Type B pancreatic cell (in vitro differentiated cells): Measurements from ENCODE around the gene SYF2. TPM values are rescaled to one million over a fixed set of nuclear protein-coding genes. Genes with fewer than 3 reads are reported as not detected.
"Not testable (repeated sequence)": the region's sequence is repeated elsewhere in the genome, so short reads cannot be mapped to it uniquely, and the experiment has no call there.

Experiments used
- DNase-seq: peaks from one replicate; pipeline ENCODE4 v3.0.0; 2021; ENCODE audit warnings: mixed read lengths; ENCODE audit not compliant: unreplicated experiment; ENCODE audit errors: extremely low spot score
- H3K27ac Mint-ChIP-seq: 2 replicates; pipeline ENCODE4 v1.8.0; 2021; ENCODE audit warnings: mild to moderate bottlenecking, mixed read lengths
- H3K27me3 Mint-ChIP-seq: 2 replicates; pipeline ENCODE4 v1.8.0; 2021; ENCODE audit warnings: mixed read lengths
- H3K36me3 Mint-ChIP-seq: 2 replicates; pipeline ENCODE4 v1.8.0; 2021; ENCODE audit warnings: mixed read lengths
- H3K4me1 Mint-ChIP-seq: one replicate; pipeline ENCODE4 v1.8.0; 2021; ENCODE audit warnings: mixed read lengths; ENCODE audit not compliant: unreplicated experiment
- H3K4me3 Mint-ChIP-seq: 2 replicates; pipeline ENCODE4 v1.8.0; 2021; ENCODE audit warnings: mild to moderate bottlenecking, mixed read lengths
- H3K9me3 Mint-ChIP-seq: 2 replicates; pipeline ENCODE4 v1.8.0; 2021; ENCODE audit warnings: mixed read lengths
- CTCF ChIP-seq: fragments of 200-600 bp; sonication (generic); conservative IDR thresholded peaks from 2 replicates; pipeline ENCODE4 v1.5.0; 2021; ENCODE audit warnings: antibody characterized with exemption, mild to moderate bottlenecking
- total RNA-seq: library from RNA; stranded (reverse); gene quantifications from 2 replicates; pipeline ENCODE4 v1.2.1, GENCODE V29; 2021; ENCODE audit warnings: low replicate concordance

SYF2 gene
- total RNA-seq, 1 donor from 2014 or later = 33.7 TPM

GRCh38 chr1:25239681-25240541 is 7.6 kb upstream of the SYF2 start:
- peaks cover 19% of the 10 kb centered on the region for H3K4me1 Mint-ChIP-seq
- H3K27me3 Mint-ChIP-seq = no peaks in the 10 kb centered on the region
- peak; percentile 79 for TF ChIP-seq CTCF
- H3K9me3 Mint-ChIP-seq = no peaks in the 10 kb centered on the region
- H3K27ac Mint-ChIP-seq = peak overlapping the region; percentile 94
- H3K4me3 Mint-ChIP-seq = peak overlapping the region; percentile 92
- DNase-seq = peak; percentile 93
- peaks cover 9% of the 10 kb centered on the region for H3K36me3 Mint-ChIP-seq

- Mint-ChIP-seq H3K27ac (no peak overlapping the region), H3K4me3 (no peak overlapping the region)
- DNase-seq = no peak
Observed at GRCh38 chr1:25238046-25238445, 5.7 kb upstream of the SYF2 start.

GRCh38 chr1:25236261-25236660 is 4.0 kb upstream of the SYF2 start:
- H3K9me3 Mint-ChIP-seq, H3K27me3 Mint-ChIP-seq, H3K4me3 Mint-ChIP-seq, H3K27ac Mint-ChIP-seq, DNase-seq: not testable (repeated sequence)
- Mint-ChIP-seq H3K36me3 (peaks cover 12% of the 10 kb centered on the region), H3K4me1 (peaks cover 15% of the 10 kb centered on the region)

More at GRCh38 chr1:25238046-25238445, 5.7 kb upstream of the SYF2 start:
- Mint-ChIP-seq H3K4me1 (peaks cover 9% of the 10 kb centered on the region), H3K27me3 (no peaks in the 10 kb centered on the region), H3K36me3 (peaks cover 8% of the 10 kb centered on the region), H3K9me3 (no peaks in the 10 kb centered on the region)
- TF ChIP-seq CTCF = no peak

- Mint-ChIP-seq H3K36me3 (peaks cover 14% of the 10 kb centered on the region), H3K4me1 (peaks cover 12% of the 10 kb centered on the region)
- H3K9me3 Mint-ChIP-seq, DNase-seq, H3K27ac Mint-ChIP-seq, H3K27me3 Mint-ChIP-seq, H3K4me3 Mint-ChIP-seq: not testable (repeated sequence)
Observed at GRCh38 chr1:25235411-25235810, 3.1 kb upstream of the SYF2 start.

- H3K27me3 Mint-ChIP-seq = no peaks in the 10 kb centered on the region
- H3K4me3 Mint-ChIP-seq = no peak overlapping the region
- no peak overlapping the region for H3K27ac Mint-ChIP-seq
- peaks cover 17% of the 10 kb centered on the region for H3K36me3 Mint-ChIP-seq
- H3K9me3 Mint-ChIP-seq = no peaks in the 10 kb centered on the region
- no peak for TF ChIP-seq CTCF
- DNase-seq = no peak
- H3K4me1 Mint-ChIP-seq = peaks cover 7% of the 10 kb centered on the region
Observed at GRCh38 chr1:25232866-25233784, 823 bp upstream of the SYF2 start.

- TF ChIP-seq CTCF = no peak
- Mint-ChIP-seq H3K36me3 (peaks cover 42% of the 10 kb centered on the region), H3K27ac (no peak overlapping the region), H3K27me3 (no peaks in the 10 kb centered on the region), H3K4me1 (no peaks in the 10 kb centered on the region), H3K9me3 (no peaks in the 10 kb centered on the region), H3K4me3 (no peak overlapping the region)
- DNase-seq = no peak
Observed at GRCh38 chr1:25223471-25223870, 8.8 kb downstream of the SYF2 start.
